ENCODE results near the gene PFDN5.

Gene PFDN5

GRCh38 chr12:53274445-53274844 is 20.9 kb upstream of the PFDN5 start:
- no peak overlapping the region for H2AFZ ChIP-seq (ENCODE audit: low read length)
- no peak for DNase-seq
- no peak overlapping the region for H3K4me3 ChIP-seq (ENCODE audit: low read length)
- H4K20me1 ChIP-seq (ENCODE audit: insufficient read depth, low read length) = no peaks in the 10 kb centered on the region
- no peaks in the 10 kb centered on the region for H3K27me3 ChIP-seq (replicated peaks; ENCODE audit: insufficient read depth, low read length)
- H3K9me2 ChIP-seq (replicated peaks; ENCODE audit: insufficient read depth, low read length) = no peaks in the 10 kb centered on the region
- no peak overlapping the region for H3K27ac ChIP-seq (ENCODE audit: low read length)
- H3K9me3 ChIP-seq (replicated peaks; ENCODE audit: insufficient read depth, low read length) = no peaks in the 10 kb centered on the region
- H3K9ac ChIP-seq (ENCODE audit: low read length) = no peak overlapping the region
- TF ChIP-seq EZH2phosphoT487 (IDR thresholded peaks at IDR 0.05; ENCODE audit: low read length) (no peak), EZH2 (optimal IDR thresholded peaks at IDR 0.05; ENCODE audit: low read depth, low read length) (no peak)
- TF ChIP-seq, protein P1, sequence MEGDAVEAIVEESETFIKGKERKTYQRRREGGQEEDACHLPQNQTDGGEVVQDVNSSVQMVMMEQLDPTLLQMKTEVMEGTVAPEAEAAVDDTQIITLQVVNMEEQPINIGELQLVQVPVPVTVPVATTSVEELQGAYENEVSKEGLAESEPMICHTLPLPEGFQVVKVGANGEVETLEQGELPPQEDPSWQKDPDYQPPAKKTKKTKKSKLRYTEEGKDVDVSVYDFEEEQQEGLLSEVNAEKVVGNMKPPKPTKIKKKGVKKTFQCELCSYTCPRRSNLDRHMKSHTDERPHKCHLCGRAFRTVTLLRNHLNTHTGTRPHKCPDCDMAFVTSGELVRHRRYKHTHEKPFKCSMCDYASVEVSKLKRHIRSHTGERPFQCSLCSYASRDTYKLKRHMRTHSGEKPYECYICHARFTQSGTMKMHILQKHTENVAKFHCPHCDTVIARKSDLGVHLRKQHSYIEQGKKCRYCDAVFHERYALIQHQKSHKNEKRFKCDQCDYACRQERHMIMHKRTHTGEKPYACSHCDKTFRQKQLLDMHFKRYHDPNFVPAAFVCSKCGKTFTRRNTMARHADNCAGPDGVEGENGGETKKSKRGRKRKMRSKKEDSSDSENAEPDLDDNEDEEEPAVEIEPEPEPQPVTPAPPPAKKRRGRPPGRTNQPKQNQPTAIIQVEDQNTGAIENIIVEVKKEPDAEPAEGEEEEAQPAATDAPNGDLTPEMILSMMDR (IDR thresholded peaks at IDR 0.05; ENCODE audit: low read length) = no peak
- H3K36me3 ChIP-seq (replicated peaks; ENCODE audit: insufficient read depth, low read length) = 0 out of 2 replicates have a peak, but pooled peaks cover 4% of the 10 kb centered on the region
- no peak overlapping the region for H3K4me2 ChIP-seq (ENCODE audit: low read depth, low read length)
- H3K4me1 ChIP-seq (ENCODE audit: low read length) = no peaks in the 10 kb centered on the region; the same call in 1 of the 2 replicates
- no peaks in the 10 kb centered on the region; the same call in 1 of the 2 replicates for H3F3A ChIP-seq (ENCODE audit: insufficient read depth, low read length)
- peaks cover 28% of the 10 kb centered on the region for H3K79me2 ChIP-seq (ENCODE audit: low read length)

- Histone ChIP-seq H3K79me2 (ENCODE audit: low read length) (peaks cover 14% of the 10 kb centered on the region), H3F3A (ENCODE audit: insufficient read depth, low read length) (no peaks in the 10 kb centered on the region; the same call in 1 of the 2 replicates), H3K4me1 (ENCODE audit: low read length) (no peaks in the 10 kb centered on the region), H3K9me3 (replicated peaks; ENCODE audit: insufficient read depth, low read length) (no peaks in the 10 kb centered on the region), H3K4me3 (ENCODE audit: low read length) (no peak overlapping the region), H3K4me2 (ENCODE audit: low read depth, low read length) (no peak overlapping the region), H3K27ac (ENCODE audit: low read length) (no peak overlapping the region), H3K36me3 (replicated peaks; ENCODE audit: insufficient read depth, low read length) (0 out of 2 replicates have a peak, but pooled peaks cover 4% of the 10 kb centered on the region), H3K9me2 (replicated peaks; ENCODE audit: insufficient read depth, low read length) (no peaks in the 10 kb centered on the region), H2AFZ (ENCODE audit: low read length) (no peak overlapping the region), H3K9ac (ENCODE audit: low read length) (no peak overlapping the region), H3K27me3 (replicated peaks; ENCODE audit: insufficient read depth, low read length) (no peaks in the 10 kb centered on the region), H4K20me1 (ENCODE audit: insufficient read depth, low read length) (no peaks in the 10 kb centered on the region)
- TF ChIP-seq EZH2phosphoT487 (IDR thresholded peaks at IDR 0.05; ENCODE audit: low read length) (no peak), EZH2 (optimal IDR thresholded peaks at IDR 0.05; ENCODE audit: low read depth, low read length) (no peak)
- TF ChIP-seq, protein P1 (IDR thresholded peaks at IDR 0.05; ENCODE audit: low read length) = no peak
- DNase-seq = no peak
Measured at GRCh38 chr12:53276511-53276910, 18.8 kb upstream of the PFDN5 start.

GRCh38 chr12:53277981-53278380 is 17.4 kb upstream of the PFDN5 start:
- Histone ChIP-seq H3K4me3 (ENCODE audit: low read length) (no peak overlapping the region), H3K4me1 (ENCODE audit: low read length) (no peaks in the 10 kb centered on the region), H4K20me1 (ENCODE audit: insufficient read depth, low read length) (no peaks in the 10 kb centered on the region), H3K9me3 (replicated peaks; ENCODE audit: insufficient read depth, low read length) (no peaks in the 10 kb centered on the region), H3K9ac (ENCODE audit: low read length) (no peak overlapping the region), H3K79me2 (ENCODE audit: low read length) (peaks cover 5% of the 10 kb centered on the region), H2AFZ (ENCODE audit: low read length) (no peak overlapping the region), H3K4me2 (ENCODE audit: low read depth, low read length) (no peak overlapping the region), H3K27ac (ENCODE audit: low read length) (no peak overlapping the region), H3K27me3 (replicated peaks; ENCODE audit: insufficient read depth, low read length) (no peaks in the 10 kb centered on the region), H3K9me2 (replicated peaks; ENCODE audit: insufficient read depth, low read length) (no peaks in the 10 kb centered on the region), H3K36me3 (replicated peaks; ENCODE audit: insufficient read depth, low read length) (peaks cover 11% of the 10 kb centered on the region; the same call in 1 of the 2 replicates), H3F3A (ENCODE audit: insufficient read depth, low read length) (no peaks in the 10 kb centered on the region; the same call in 1 of the 2 replicates)
- TF ChIP-seq EZH2 (optimal IDR thresholded peaks at IDR 0.05; ENCODE audit: low read depth, low read length) = no peak
- TF ChIP-seq, protein P1 (IDR thresholded peaks at IDR 0.05; ENCODE audit: low read length) = no peak
- no peak for TF ChIP-seq EZH2phosphoT487 (IDR thresholded peaks at IDR 0.05; ENCODE audit: low read length)
- no peak for DNase-seq
